Measurements from ENCODE around the gene DBF4B. TPM values are rescaled to one million over a fixed set of nuclear protein-coding genes. Genes with fewer than 3 reads are reported as not detected.

The DBF4B gene
- total and polyA plus RNA-seq, 2 of the 13 experiments (the other 11 are each of a cell fraction or from before 2014, with no cell fraction given) = 11.7 to 13.2 TPM

GRCh38 chr17:44708401-44709263 is at the start of gene DBF4B (continued):
- TF ChIP-seq ZNF552 (CRISPR knock-in tag; IDR thresholded peaks at IDR 0.05; ENCODE audit: borderline replicate concordance) = no peak; the same call in 1 of the 2 replicates
- no peak for TF ChIP-seq U2AF2 (IDR thresholded peaks at IDR 0.05; ENCODE audit: low read depth, low read length)
- no peak for TF ChIP-seq ZNF841 (CRISPR knock-in tag; IDR thresholded peaks at IDR 0.05; ENCODE audit: borderline replicate concordance)
- no peak for TF ChIP-seq ZNF263 (CRISPR knock-in tag; IDR thresholded peaks at IDR 0.05)
- peak in 1 of 2 experiments; percentile 62; a peak in 1 of 4 replicates for TF ChIP-seq ATF4 (CRISPR knock-in tag; IDR thresholded peaks at IDR 0.05)
- no peak for TF ChIP-seq BRCA1 (CRISPR knock-in tag; IDR thresholded peaks at IDR 0.05)
- TF ChIP-seq PAXIP1 (CRISPR knock-in tag; conservative IDR thresholded peaks at IDR 0.05) = peak; percentile 61
- no peak for TF ChIP-seq FOXJ3 (CRISPR knock-in tag; IDR thresholded peaks at IDR 0.05; ENCODE audit: borderline replicate concordance)
- peak; percentile 41; the same call in 1 of the 2 replicates for TF ChIP-seq MAZ (IDR thresholded peaks at IDR 0.05; ENCODE audit: borderline replicate concordance, low read depth, low read length)
- TF ChIP-seq MAZ (CRISPR knock-in tag; IDR thresholded peaks at IDR 0.05; ENCODE audit: low read depth) = no peak; the same call in 1 of the 2 replicates
- peak; percentile 70; the same call in 1 of the 2 replicates for TF ChIP-seq HIVEP1 (CRISPR knock-in tag; IDR thresholded peaks at IDR 0.05)
- no peak for TF ChIP-seq GRHL1 (CRISPR knock-in tag; conservative IDR thresholded peaks at IDR 0.05)
- TF ChIP-seq E2F1 (CRISPR knock-in tag; IDR thresholded peaks at IDR 0.05) = no peak
- no peak; the same call in 1 of the 2 replicates for TF ChIP-seq HIC2 (CRISPR knock-in tag; IDR thresholded peaks at IDR 0.05; ENCODE audit: low read depth)
- no peak; the same call in 1 of the 2 replicates for TF ChIP-seq DNMT1 (CRISPR knock-in tag; IDR thresholded peaks at IDR 0.05)
- no peak for TF ChIP-seq ZIK1 (CRISPR knock-in tag; IDR thresholded peaks at IDR 0.05; ENCODE audit: borderline replicate concordance, low read depth)
- 0 out of 2 replicates have a peak, but pooled peaks have one; percentile 17 for TF ChIP-seq ZNF670 (CRISPR knock-in tag; IDR thresholded peaks at IDR 0.05; ENCODE audit: borderline replicate concordance)
- TF ChIP-seq ZNF496 (CRISPR knock-in tag; IDR thresholded peaks at IDR 0.05; ENCODE audit: insufficient replicate concordance) = no peak

Measured in HepG2 (cell line).